ENCODE data around the gene PRKAG3. TPM values are rescaled to one million over a fixed set of nuclear protein-coding genes. Genes with fewer than 3 reads are reported as not detected.

The PRKAG3 gene
- total RNA-seq, 4 donors from 2014 or later = not detected

DNA sequence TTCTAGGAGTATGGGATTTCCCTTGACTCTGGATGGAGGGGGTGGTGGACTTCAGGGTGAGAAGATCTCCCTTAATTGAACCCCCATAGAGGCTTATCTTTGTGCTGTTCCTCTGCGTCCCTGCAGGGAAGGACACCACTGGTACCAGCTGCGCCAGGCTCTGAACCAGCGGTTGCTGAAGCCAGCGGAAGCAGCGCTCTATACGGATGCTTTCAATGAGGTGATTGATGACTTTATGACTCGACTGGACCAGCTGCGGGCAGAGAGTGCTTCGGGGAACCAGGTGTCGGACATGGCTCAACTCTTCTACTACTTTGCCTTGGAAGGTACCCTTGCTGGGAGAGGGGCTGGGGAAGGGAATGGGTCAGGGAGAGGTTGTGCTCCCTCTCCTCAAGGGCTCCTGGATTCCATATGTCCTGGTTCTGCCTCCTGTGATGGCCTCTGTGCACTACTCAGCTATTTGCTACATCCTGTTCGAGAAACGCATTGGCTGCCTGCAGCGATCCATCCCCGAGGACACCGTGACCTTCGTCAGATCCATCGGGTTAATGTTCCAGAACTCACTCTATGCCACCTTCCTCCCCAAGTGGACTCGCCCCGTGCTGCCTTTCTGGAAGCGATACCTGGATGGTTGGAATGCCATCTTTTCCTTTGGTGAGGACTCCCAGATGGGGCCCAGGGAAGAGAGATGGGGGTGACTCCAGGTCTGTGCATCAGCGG, 19.3 kb downstream of the PRKAG3 start:
- TF ChIP-seq, protein P1, sequence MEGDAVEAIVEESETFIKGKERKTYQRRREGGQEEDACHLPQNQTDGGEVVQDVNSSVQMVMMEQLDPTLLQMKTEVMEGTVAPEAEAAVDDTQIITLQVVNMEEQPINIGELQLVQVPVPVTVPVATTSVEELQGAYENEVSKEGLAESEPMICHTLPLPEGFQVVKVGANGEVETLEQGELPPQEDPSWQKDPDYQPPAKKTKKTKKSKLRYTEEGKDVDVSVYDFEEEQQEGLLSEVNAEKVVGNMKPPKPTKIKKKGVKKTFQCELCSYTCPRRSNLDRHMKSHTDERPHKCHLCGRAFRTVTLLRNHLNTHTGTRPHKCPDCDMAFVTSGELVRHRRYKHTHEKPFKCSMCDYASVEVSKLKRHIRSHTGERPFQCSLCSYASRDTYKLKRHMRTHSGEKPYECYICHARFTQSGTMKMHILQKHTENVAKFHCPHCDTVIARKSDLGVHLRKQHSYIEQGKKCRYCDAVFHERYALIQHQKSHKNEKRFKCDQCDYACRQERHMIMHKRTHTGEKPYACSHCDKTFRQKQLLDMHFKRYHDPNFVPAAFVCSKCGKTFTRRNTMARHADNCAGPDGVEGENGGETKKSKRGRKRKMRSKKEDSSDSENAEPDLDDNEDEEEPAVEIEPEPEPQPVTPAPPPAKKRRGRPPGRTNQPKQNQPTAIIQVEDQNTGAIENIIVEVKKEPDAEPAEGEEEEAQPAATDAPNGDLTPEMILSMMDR (IDR thresholded peaks at IDR 0.05) = no peak
- no peak for TF ChIP-seq POLR2A (IDR thresholded peaks at IDR 0.05)
- DNase-seq = no peak
- no peaks in the 10 kb centered on the region for H3K36me3 ChIP-seq
- intact Hi-C loops (cut with DNase I) = no loop called here
- no peaks in the 10 kb centered on the region for H3K9me3 ChIP-seq
- peaks cover 0 to 2% of the 10 kb centered on the region in 2 donors for H3K4me1 ChIP-seq
- no peaks in the 10 kb centered on the region for H3K27me3 ChIP-seq
- H3K4me3 ChIP-seq (replicated peaks in 1 of 3) = no peak overlapping the region
- 95 to 96% methylated on average over 21 of the region's 21 CpGs for WGBS, 2 donors
- H3K27ac ChIP-seq = no peak overlapping the region

DNA sequence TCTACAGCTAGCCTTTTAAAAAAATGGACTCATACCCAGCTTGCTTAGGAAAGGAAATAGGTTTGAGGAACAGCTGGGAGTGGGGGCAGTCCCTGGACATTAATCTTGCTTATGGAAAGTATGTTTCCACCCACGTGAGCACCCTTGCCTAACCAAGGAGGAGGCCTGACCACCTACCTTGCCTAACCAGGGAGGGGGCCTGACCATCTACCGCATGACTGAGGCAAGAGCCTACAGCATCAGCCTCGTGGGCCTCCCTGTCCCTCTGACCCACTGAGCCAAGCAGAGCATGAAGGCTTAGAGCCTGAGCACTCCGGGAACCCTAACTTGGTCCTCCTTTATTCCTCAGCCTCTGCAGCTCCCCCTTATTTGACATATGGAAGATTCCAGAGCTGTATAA, 20.2 kb downstream of the PRKAG3 start:
- H3K4me1 ChIP-seq = peaks cover 0 to 10% of the 10 kb centered on the region in 2 donors
- H3K9me3 ChIP-seq = no peaks in the 10 kb centered on the region
- intact Hi-C loops (cut with DNase I) = no loop called here
- H3K36me3 ChIP-seq = no peaks in the 10 kb centered on the region
- H3K4me3 ChIP-seq (replicated peaks in 1 of 3) = no peak overlapping the region
- no peaks in the 10 kb centered on the region for H3K27me3 ChIP-seq
- WGBS, 2 donors = 76 to 84% methylated on average over 4 of the region's 4 CpGs
- no peak for TF ChIP-seq POLR2A (IDR thresholded peaks at IDR 0.05)
- TF ChIP-seq, protein P1 (IDR thresholded peaks at IDR 0.05) = no peak
- no peak for DNase-seq
- no peak overlapping the region for H3K27ac ChIP-seq

DNA sequence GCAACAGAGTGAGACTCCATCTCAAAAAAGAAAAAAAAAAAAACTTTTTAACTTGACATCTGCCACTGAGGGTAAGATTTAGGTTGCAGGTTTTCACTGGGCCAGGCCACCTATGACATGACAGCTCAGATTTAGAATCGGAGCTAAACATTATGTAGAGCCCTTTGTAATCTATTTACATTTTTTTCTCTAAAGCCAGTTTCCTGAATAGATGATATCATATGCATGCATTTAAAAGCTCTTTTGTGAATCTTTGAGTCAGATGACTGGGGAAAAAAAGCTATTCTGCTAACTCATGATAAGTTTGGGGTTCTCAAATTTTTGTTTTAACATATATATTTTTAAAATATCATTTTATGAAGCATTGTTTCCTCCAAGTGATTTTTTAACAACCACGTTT, 21.3 kb downstream of the PRKAG3 start:
- H3K4me1 ChIP-seq = peaks cover 11 to 20% of the 10 kb centered on the region in 2 donors
- WGBS, 2 donors = 89% methylated on average over 2 of the region's 2 CpGs
- H3K4me3 ChIP-seq (replicated peaks in 1 of 3) = no peak overlapping the region
- H3K27ac ChIP-seq = no peak overlapping the region
- no peak for DNase-seq
- H3K27me3 ChIP-seq = no peaks in the 10 kb centered on the region
- no peaks in the 10 kb centered on the region for H3K36me3 ChIP-seq
- intact Hi-C loops (cut with DNase I) = no loop called here
- TF ChIP-seq, protein P1 (IDR thresholded peaks at IDR 0.05) = no peak
- no peak for TF ChIP-seq POLR2A (IDR thresholded peaks at IDR 0.05)
- H3K9me3 ChIP-seq = no peaks in the 10 kb centered on the region

DNA sequence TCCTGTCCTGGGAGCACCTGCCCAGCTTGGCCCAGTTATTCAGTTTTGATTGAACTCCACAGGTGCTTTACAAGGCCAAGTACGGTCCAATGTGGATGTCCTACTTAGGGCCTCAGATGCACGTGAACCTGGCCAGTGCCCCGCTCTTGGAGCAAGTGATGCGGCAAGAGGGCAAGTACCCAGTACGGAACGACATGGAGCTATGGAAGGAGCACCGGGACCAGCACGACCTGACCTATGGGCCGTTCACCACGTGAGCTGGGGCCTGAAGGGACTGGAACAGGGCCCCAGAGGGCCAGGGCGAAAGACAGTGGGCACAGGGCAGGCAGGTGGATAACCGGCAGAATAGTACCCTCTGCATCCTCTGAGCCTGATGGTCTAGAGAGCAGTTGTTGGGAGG, 22.1 kb downstream of the PRKAG3 start:
- H3K4me1 ChIP-seq = peaks cover 11 to 24% of the 10 kb centered on the region in 2 donors
- DNase-seq = no peak
- H3K36me3 ChIP-seq = no peaks in the 10 kb centered on the region
- 99 to 100% methylated on average over 4 to 11 of the region's 12 CpGs for WGBS, 2 donors
- no peaks in the 10 kb centered on the region for H3K9me3 ChIP-seq
- TF ChIP-seq POLR2A (IDR thresholded peaks at IDR 0.05) = no peak
- TF ChIP-seq, protein P1 (IDR thresholded peaks at IDR 0.05) = no peak
- no peak overlapping the region for H3K4me3 ChIP-seq (replicated peaks in 1 of 3)
- intact Hi-C loops (cut with DNase I) = no loop called here
- H3K27ac ChIP-seq = no peak overlapping the region
- H3K27me3 ChIP-seq = no peaks in the 10 kb centered on the region

DNA sequence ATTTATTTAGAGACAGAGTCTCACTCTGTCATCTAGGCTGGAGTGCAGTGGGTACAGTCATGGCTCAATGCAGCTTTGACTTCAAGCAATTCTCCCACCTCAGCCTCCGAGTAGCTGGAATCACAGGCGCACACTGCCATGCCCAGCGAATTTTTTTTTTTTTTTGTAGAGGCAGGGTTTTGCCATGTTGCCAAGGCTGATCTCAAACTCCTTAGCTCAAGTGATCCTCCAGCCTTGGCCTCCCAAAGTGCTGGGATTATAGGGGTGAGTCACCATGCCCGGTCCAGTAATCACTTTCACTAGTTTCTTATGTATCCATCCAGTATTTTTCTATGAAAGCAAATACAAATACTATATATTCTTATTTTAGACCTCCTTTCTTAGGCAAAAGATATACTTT, 24.0 kb downstream of the PRKAG3 start:
- Histone ChIP-seq H3K36me3 (no peaks in the 10 kb centered on the region), H3K27ac (no peak overlapping the region), H3K9me3 (no peaks in the 10 kb centered on the region), H3K4me3 (replicated peaks in 1 of 3) (no peak overlapping the region), H3K27me3 (no peaks in the 10 kb centered on the region), H3K4me1 (peaks cover 11 to 24% of the 10 kb centered on the region in 2 donors)
- WGBS, 2 donors = 57 to 80% methylated on average over 4 of the region's 4 CpGs
- intact Hi-C loops (cut with DNase I) = no loop called here
- DNase-seq = peak; percentile 22 to 40
- TF ChIP-seq, protein P1 (IDR thresholded peaks at IDR 0.05) = no peak
- TF ChIP-seq POLR2A (IDR thresholded peaks at IDR 0.05) = no peak
